H1 (cell line): Measurements from ENCODE around the gene PANX2.

Experiments
- EP300 ChIP-seq, 2 experiments: IDR thresholded peaks; 1 replicate in 1 of 2; 2 replicates in 1 of 2; pipeline ENCODE4 v1.6.1; 2011 to 2012; ENCODE audit warnings: low read depth in 2 of 2, low read length in 2 of 2, mild to moderate bottlenecking in 2 of 2, borderline replicate concordance in 1 of 2, inconsistent platforms in 1 of 2, moderate library complexity in 1 of 2
- POLR2AphosphoS5 ChIP-seq: IDR thresholded peaks from 2 replicates; pipeline ENCODE4 v1.6.1; 2011; ENCODE audit warnings: low read depth, low read length

GRCh38 chr22:50180727-50181521 lies 10.4 kb downstream of the PANX2 start:
- TF ChIP-seq POLR2AphosphoS5 (no peak), EP300 (IDR thresholded peaks at IDR 0.05; ENCODE audit: borderline replicate concordance in 1 of 2, low read depth in 2 of 2, low read length in 2 of 2) (no peak)
